ENCODE results near the gene STARD13. TPM values are rescaled to one million over a fixed set of nuclear protein-coding genes. Genes with fewer than 3 reads are reported as not detected.
"Not testable (repeated sequence)": the region's sequence is repeated elsewhere in the genome, so short reads cannot be mapped to it uniquely, and the experiment has no call there.

The STARD13 gene
- total and polyA plus RNA-seq, 7 experiments from 2014 or later: 0.30 to 1.1 (median 0.73) TPM; not detected in 2

GRCh38 chr13:33242372-33242771, 43.2 kb downstream of the STARD13 start:
- H3K4me1 ChIP-seq (ENCODE audit: control insufficient read depth in 2 of 2, insufficient read depth in 2 of 2, low read length in 2 of 2); intact Hi-C loops (cut with micrococcal nuclease); H3K4me1 Mint-ChIP-seq; H3K36me3 Mint-ChIP-seq; POLR2A ChIA-PET; H3K27me3 ChIP-seq (ENCODE audit: control insufficient read depth in 2 of 2, insufficient read depth in 2 of 2, low read length in 2 of 2); H3K4me3 ChIP-seq (ENCODE audit: low read length); H3K4me3 Mint-ChIP-seq; H3K9me3 ChIP-seq (ENCODE audit: control insufficient read depth in 2 of 3, low read length in 3 of 3); DNase-seq; ATAC-seq; H3K27ac Mint-ChIP-seq; H3K36me3 ChIP-seq (ENCODE audit: control insufficient read depth in 2 of 3, insufficient read depth in 3 of 3, low read length in 3 of 3); CTCF ChIA-PET; H3K27ac ChIP-seq (ENCODE audit: low read depth, low read length): not testable (repeated sequence)
- peaks cover 7 to 22% (median 14%) of the 10 kb centered on the region in 5 donors for H3K27me3 Mint-ChIP-seq
- H3K9me3 Mint-ChIP-seq: peaks cover 0 to 15% (median 2%) of the 10 kb centered on the region in 11 donors

GRCh38 chr13:33236021-33236420, 49.5 kb downstream of the STARD13 start:
- H3K9me3 ChIP-seq (ENCODE audit: control insufficient read depth in 2 of 3, low read length in 3 of 3): no peaks in the 10 kb centered on the region
- Mint-ChIP-seq H3K27ac (no peak overlapping the region), H3K9me3 (peaks cover 2 to 28% (median 11%) of the 10 kb centered on the region in 11 donors), H3K4me1 (peaks cover 0 to 1% (median 0%) of the 10 kb centered on the region in 7 donors), H3K4me3 (no peak overlapping the region), H3K27me3 (peaks cover 6 to 14% (median 9%) of the 10 kb centered on the region in 5 donors), H3K36me3 (peaks cover 0 to 12% (median 3%) of the 10 kb centered on the region in 5 donors)
- ChIA-PET POLR2A (no interaction called here), CTCF (interaction anchor here (0.6 to 0.7 kb wide), 2 partner anchors 11 kb away, joined by 3 to 4 read pairs; no protein-coding TSS in a partner anchor)
- no peak for DNase-seq
- intact Hi-C loops (cut with micrococcal nuclease): no loop called here
- H3K27ac ChIP-seq (ENCODE audit: low read depth, low read length): no peak overlapping the region
- no peak overlapping the region for H3K4me3 ChIP-seq (ENCODE audit: low read length)
- H3K36me3 ChIP-seq (ENCODE audit: control insufficient read depth in 2 of 3, insufficient read depth in 3 of 3, low read length in 3 of 3): no peaks in the 10 kb centered on the region
- no peak for ATAC-seq
- no peaks in the 10 kb centered on the region for H3K4me1 ChIP-seq (ENCODE audit: control insufficient read depth in 2 of 2, insufficient read depth in 2 of 2, low read length in 2 of 2)
- H3K27me3 ChIP-seq (ENCODE audit: control insufficient read depth in 2 of 2, insufficient read depth in 2 of 2, low read length in 2 of 2): no peaks in the 10 kb centered on the region

- no peak for ATAC-seq
- H3K4me1 Mint-ChIP-seq: peaks cover 0 to 1% (median 0%) of the 10 kb centered on the region in 7 donors
- Histone ChIP-seq H3K9me3 (ENCODE audit: control insufficient read depth in 2 of 3, low read length in 3 of 3) (no peaks in the 10 kb centered on the region), H3K4me1 (ENCODE audit: control insufficient read depth in 2 of 2, insufficient read depth in 2 of 2, low read length in 2 of 2) (no peaks in the 10 kb centered on the region), H3K4me3 (ENCODE audit: low read length) (no peak overlapping the region), H3K27ac (ENCODE audit: low read depth, low read length) (no peak overlapping the region), H3K36me3 (ENCODE audit: control insufficient read depth in 2 of 3, insufficient read depth in 3 of 3, low read length in 3 of 3) (no peaks in the 10 kb centered on the region), H3K27me3 (ENCODE audit: control insufficient read depth in 2 of 2, insufficient read depth in 2 of 2, low read length in 2 of 2) (no peaks in the 10 kb centered on the region)
- no peak overlapping the region for H3K4me3 Mint-ChIP-seq
- H3K36me3 Mint-ChIP-seq: peaks cover 0 to 12% (median 3%) of the 10 kb centered on the region in 5 donors
- peaks cover 2 to 28% (median 11%) of the 10 kb centered on the region in 11 donors for H3K9me3 Mint-ChIP-seq
- peaks cover 6 to 14% (median 9%) of the 10 kb centered on the region in 5 donors for H3K27me3 Mint-ChIP-seq
- no peak overlapping the region for H3K27ac Mint-ChIP-seq
- intact Hi-C loops (cut with micrococcal nuclease): no loop called here
- no peak for DNase-seq
- CTCF ChIA-PET: interaction anchor here (0.7 kb wide), 1 partner anchor 10 kb away, joined by 3 read pairs; no protein-coding TSS in a partner anchor
- POLR2A ChIA-PET: no interaction called here
These were observed 50.0 kb downstream of the STARD13 start for GRCh38 chr13:33235564-33235963.

GRCh38 chr13:33235078-33235477, 50.5 kb downstream of the STARD13 start:
- H3K4me1 Mint-ChIP-seq: peaks cover 0 to 1% (median 0%) of the 10 kb centered on the region in 7 donors
- no peak overlapping the region for H3K27ac Mint-ChIP-seq
- intact Hi-C loops (cut with micrococcal nuclease): no loop called here
- H3K27me3 Mint-ChIP-seq: peaks cover 6 to 14% (median 9%) of the 10 kb centered on the region in 5 donors
- Histone ChIP-seq H3K9me3 (ENCODE audit: control insufficient read depth in 2 of 3, low read length in 3 of 3) (no peaks in the 10 kb centered on the region), H3K4me3 (ENCODE audit: low read length) (no peak overlapping the region), H3K27me3 (ENCODE audit: control insufficient read depth in 2 of 2, insufficient read depth in 2 of 2, low read length in 2 of 2) (no peaks in the 10 kb centered on the region), H3K27ac (ENCODE audit: low read depth, low read length) (no peak overlapping the region), H3K4me1 (ENCODE audit: control insufficient read depth in 2 of 2, insufficient read depth in 2 of 2, low read length in 2 of 2) (no peaks in the 10 kb centered on the region), H3K36me3 (ENCODE audit: control insufficient read depth in 2 of 3, insufficient read depth in 3 of 3, low read length in 3 of 3) (no peaks in the 10 kb centered on the region)
- CTCF ChIA-PET: no interaction called here
- no peak for ATAC-seq
- no peak for DNase-seq
- no peak overlapping the region for H3K4me3 Mint-ChIP-seq
- H3K9me3 Mint-ChIP-seq: peaks cover 2 to 25% (median 11%) of the 10 kb centered on the region in 11 donors
- POLR2A ChIA-PET: no interaction called here
- H3K36me3 Mint-ChIP-seq: peaks cover 0 to 12% (median 3%) of the 10 kb centered on the region in 5 donors

- DNase-seq (no peak), ATAC-seq (no peak)
- CTCF ChIA-PET: no interaction called here
- H3K36me3 Mint-ChIP-seq: peaks cover 0 to 12% (median 3%) of the 10 kb centered on the region in 5 donors
- H3K27me3 ChIP-seq (ENCODE audit: control insufficient read depth in 2 of 2, insufficient read depth in 2 of 2, low read length in 2 of 2): no peaks in the 10 kb centered on the region
- POLR2A ChIA-PET: no interaction called here
- no peak overlapping the region for H3K4me3 Mint-ChIP-seq
- no peaks in the 10 kb centered on the region for H3K9me3 ChIP-seq (ENCODE audit: control insufficient read depth in 2 of 3, low read length in 3 of 3)
- peaks cover 0 to 7% (median 5%) of the 10 kb centered on the region in 7 donors for H3K4me1 Mint-ChIP-seq
- peaks cover 0 to 6% (median 5%) of the 10 kb centered on the region in 5 donors for H3K27me3 Mint-ChIP-seq
- no peak overlapping the region for H3K27ac Mint-ChIP-seq
- H3K9me3 Mint-ChIP-seq: peaks cover 2 to 20% (median 11%) of the 10 kb centered on the region in 11 donors
- intact Hi-C loops (cut with micrococcal nuclease): no loop called here
- H3K36me3 ChIP-seq (ENCODE audit: control insufficient read depth in 2 of 3, insufficient read depth in 3 of 3, low read length in 3 of 3): no peaks in the 10 kb centered on the region
- H3K4me1 ChIP-seq (ENCODE audit: control insufficient read depth in 2 of 2, insufficient read depth in 2 of 2, low read length in 2 of 2): peaks cover 0 to 4% of the 10 kb centered on the region in 2 donors
- no peak overlapping the region for H3K4me3 ChIP-seq (ENCODE audit: low read length)
- no peak overlapping the region for H3K27ac ChIP-seq (ENCODE audit: low read depth, low read length)
These were observed 52.0 kb downstream of the STARD13 start for GRCh38 chr13:33233547-33233946.

- H3K4me3 ChIP-seq (ENCODE audit: low read length): no peak overlapping the region
- no peak overlapping the region for H3K27ac Mint-ChIP-seq
- no peak for ATAC-seq
- no peak overlapping the region for H3K27ac ChIP-seq (ENCODE audit: low read depth, low read length)
- ChIA-PET POLR2A (no interaction called here), CTCF (no interaction called here)
- H3K4me3 Mint-ChIP-seq: no peak overlapping the region
- DNase-seq: no peak
- H3K4me1 Mint-ChIP-seq: peaks cover 0 to 8% (median 5%) of the 10 kb centered on the region in 7 donors
- H3K9me3 ChIP-seq (ENCODE audit: control insufficient read depth in 2 of 3, low read length in 3 of 3): no peaks in the 10 kb centered on the region
- peaks cover 2 to 20% (median 11%) of the 10 kb centered on the region in 11 donors for H3K9me3 Mint-ChIP-seq
- H3K36me3 ChIP-seq (ENCODE audit: control insufficient read depth in 2 of 3, insufficient read depth in 3 of 3, low read length in 3 of 3): no peaks in the 10 kb centered on the region
- peaks cover 0 to 4% of the 10 kb centered on the region in 2 donors for H3K4me1 ChIP-seq (ENCODE audit: control insufficient read depth in 2 of 2, insufficient read depth in 2 of 2, low read length in 2 of 2)
- H3K27me3 ChIP-seq (ENCODE audit: control insufficient read depth in 2 of 2, insufficient read depth in 2 of 2, low read length in 2 of 2): no peaks in the 10 kb centered on the region
- intact Hi-C loops (cut with micrococcal nuclease): no loop called here
- peaks cover 1 to 6% (median 4%) of the 10 kb centered on the region in 5 donors for H3K27me3 Mint-ChIP-seq
- H3K36me3 Mint-ChIP-seq: peaks cover 0 to 12% (median 3%) of the 10 kb centered on the region in 5 donors
These were observed 52.7 kb downstream of the STARD13 start for GRCh38 chr13:33232883-33233282.

GRCh38 chr13:33231339-33231738, 54.2 kb downstream of the STARD13 start:
- peaks cover 0 to 5% (median 4%) of the 10 kb centered on the region in 5 donors for H3K27me3 Mint-ChIP-seq
- peaks cover 0 to 4% of the 10 kb centered on the region in 2 donors for H3K4me1 ChIP-seq (ENCODE audit: control insufficient read depth in 2 of 2, insufficient read depth in 2 of 2, low read length in 2 of 2)
- H3K27me3 ChIP-seq (ENCODE audit: control insufficient read depth in 2 of 2, insufficient read depth in 2 of 2, low read length in 2 of 2): no peaks in the 10 kb centered on the region
- H3K9me3 ChIP-seq (ENCODE audit: control insufficient read depth in 2 of 3, low read length in 3 of 3): no peaks in the 10 kb centered on the region
- H3K27ac ChIP-seq (ENCODE audit: low read depth, low read length): no peak overlapping the region
- intact Hi-C loops (cut with micrococcal nuclease): no loop called here
- ChIA-PET CTCF (interaction anchor here (1.3 kb wide), 1 partner anchor 490 kb away, joined by 4 read pairs; no protein-coding TSS in a partner anchor), POLR2A (no interaction called here)
- no peaks in the 10 kb centered on the region for H3K36me3 ChIP-seq (ENCODE audit: control insufficient read depth in 2 of 3, insufficient read depth in 3 of 3, low read length in 3 of 3)
- no peak overlapping the region for H3K27ac Mint-ChIP-seq
- peaks cover 0 to 8% (median 6%) of the 10 kb centered on the region in 7 donors for H3K4me1 Mint-ChIP-seq
- H3K4me3 ChIP-seq (ENCODE audit: low read length): no peak overlapping the region
- H3K4me3 Mint-ChIP-seq: no peak overlapping the region
- peaks cover 0 to 12% (median 3%) of the 10 kb centered on the region in 5 donors for H3K36me3 Mint-ChIP-seq
- H3K9me3 Mint-ChIP-seq: peaks cover 2 to 20% (median 11%) of the 10 kb centered on the region in 11 donors
- DNase-seq: no peak
- ATAC-seq: no peak

Data from naive thymus-derived CD4-positive, alpha-beta T cell (primary cell).